Liver (tissue), 9 donors: ENCODE results near the gene CCR7. TPM values are rescaled to one million over a fixed set of nuclear protein-coding genes. Genes with fewer than 3 reads are reported as not detected.

ENCODE experiments used
- DNase-seq: peaks from one replicate; pipeline ENCODE4 v3.0.0-alpha.2; 2017; ENCODE audit warnings: low spot score
- H3K27ac ChIP-seq, 2 donors: one replicate each; pipeline ENCODE4 v1.7.0; 2013; ENCODE audit warnings: inconsistent platforms in 2 of 2, low read length in 2 of 2, control low read depth in 1 of 2, low read depth in 1 of 2, mild to moderate bottlenecking in 1 of 2
- H3K27me3 ChIP-seq, 4 donors: one replicate each; pipeline versions ENCODE4 v1.6.1 to v1.7.0; 2013; ENCODE audit warnings: low read length in 3 of 4, inconsistent platforms in 1 of 4, mild to moderate bottlenecking in 1 of 4, moderate library complexity in 1 of 4; ENCODE audit not compliant: control insufficient read depth in 4 of 4, insufficient read depth in 4 of 4
- H3K36me3 ChIP-seq, 4 donors: one replicate each; pipeline versions ENCODE4 v1.6.1 to v1.7.0; 2013; ENCODE audit warnings: low read length in 3 of 4, mild to moderate bottlenecking in 3 of 4, low read depth in 1 of 4, moderate library complexity in 1 of 4; ENCODE audit not compliant: control insufficient read depth in 4 of 4, insufficient read depth in 3 of 4
- H3K4me1 ChIP-seq, 4 donors: one replicate each; pipeline versions ENCODE4 v1.6.1 to v1.7.0; 2013; ENCODE audit warnings: low read length in 3 of 4, mild to moderate bottlenecking in 3 of 4, moderate library complexity in 1 of 4; ENCODE audit not compliant: control insufficient read depth in 4 of 4, insufficient read depth in 4 of 4
- H3K4me3 ChIP-seq, 3 donors: one replicate each; pipeline versions ENCODE4 v1.6.1 to v1.7.0; 2013; ENCODE audit warnings: low read length in 3 of 3, control low read depth in 1 of 3, low read depth in 1 of 3, mild to moderate bottlenecking in 1 of 3
- H3K9ac ChIP-seq, 2 donors: one replicate each; pipeline ENCODE4 v1.7.0; 2013; ENCODE audit warnings: low read length in 2 of 2, mild to moderate bottlenecking in 2 of 2, moderate library complexity in 2 of 2, control low read depth in 1 of 2, low read depth in 1 of 2
- H3K9me3 ChIP-seq, 4 donors: one replicate each; pipeline versions ENCODE4 v1.6.1 to v1.7.0; 2013; ENCODE audit warnings: low read length in 3 of 4; ENCODE audit not compliant: control insufficient read depth in 4 of 4
- EGR1 ChIP-seq, 2 donors: IDR thresholded peaks; 2 replicates each; pipeline ENCODE4 v1.6.1; 2016 to 2018; ENCODE audit warnings: antibody characterized with exemption in 2 of 2, low read depth in 2 of 2
- FOXA1 ChIP-seq: IDR thresholded peaks from 2 replicates; pipeline ENCODE4 v1.6.1; 2016; ENCODE audit warnings: antibody characterized with exemption
- FOXA2 ChIP-seq: IDR thresholded peaks from 2 replicates; pipeline ENCODE4 v1.6.1; 2016; ENCODE audit warnings: antibody characterized with exemption
- GABPA ChIP-seq, 2 donors: IDR thresholded peaks in 1 of 2; conservative IDR thresholded peaks in 1 of 2; 2 replicates each; pipeline ENCODE4 v1.6.1; 2016; ENCODE audit warnings: antibody characterized with exemption in 2 of 2, mild to moderate bottlenecking in 1 of 2, moderate library complexity in 1 of 2
- HNF4A ChIP-seq, 2 donors: conservative IDR thresholded peaks; 2 replicates each; pipeline ENCODE4 v1.6.1; 2016; ENCODE audit warnings: antibody characterized with exemption in 2 of 2, mild to moderate bottlenecking in 2 of 2
- HNF4G ChIP-seq: IDR thresholded peaks from 2 replicates; pipeline ENCODE4 v1.6.1; 2016; ENCODE audit warnings: antibody characterized with exemption
- JUND ChIP-seq, 2 donors: IDR thresholded peaks; 2 replicates each; pipeline ENCODE4 v1.6.1; 2016; ENCODE audit warnings: antibody characterized with exemption in 2 of 2
- NR2F2 ChIP-seq: IDR thresholded peaks from 2 replicates; pipeline ENCODE4 v1.6.1; 2016; ENCODE audit warnings: antibody characterized with exemption
- RAD21 ChIP-seq, 2 donors: IDR thresholded peaks; 2 replicates each; pipeline ENCODE4 v1.6.1; 2016; ENCODE audit warnings: antibody characterized with exemption in 2 of 2, mild to moderate bottlenecking in 2 of 2
- RXRA ChIP-seq, 2 donors: IDR thresholded peaks; 2 replicates each; pipeline ENCODE4 v1.6.1; 2017 to 2018; ENCODE audit warnings: antibody characterized with exemption in 2 of 2, mild to moderate bottlenecking in 1 of 2
- SP1 ChIP-seq: IDR thresholded peaks from 2 replicates; pipeline ENCODE4 v1.6.1; 2018; ENCODE audit warnings: antibody characterized with exemption, mild to moderate bottlenecking
- TAF1 ChIP-seq: conservative IDR thresholded peaks from 2 replicates; pipeline ENCODE4 v1.6.1; 2016; ENCODE audit warnings: antibody characterized with exemption, mild to moderate bottlenecking
- YY1 ChIP-seq: IDR thresholded peaks from 2 replicates; pipeline ENCODE4 v1.6.1; 2016; ENCODE audit warnings: antibody characterized with exemption, mild to moderate bottlenecking
- WGBS: extraction: QIAGEN DNeasy Blood & Tissue Kit; methylation state at CpG from one replicate; pipeline ENCODE4 v1.1.7; 2013; 5-methylcytosine and 5-hydroxymethylcytosine counted together
- polyA plus RNA-seq, 2 donors: library from polyadenylated mRNA; stranded (reverse) in 1 of 2; unstranded in 1 of 2; fragments of 200-250 nt in 1 of 2; fragments of >200 nt in 1 of 2; fragmentation: Nextera tagmentation in 1 of 2; extraction: Ambion mirVana in 1 of 2; gene quantifications; one replicate each; pipeline versions ENCODE4 v1.2.1 to v1.2.3, GENCODE V29; 2013 to 2015
- total RNA-seq, 2 donors: library from RNA; depleted of rRNA; stranded (reverse); fragments of >200 nt; gene quantifications; one replicate each; pipeline ENCODE4 v1.2.3, GENCODE V29; 2014
- TF ChIP-seq, protein P1 (sequence below): IDR thresholded peaks from 2 replicates; pipeline ENCODE4 v1.6.1; 2016; ENCODE audit warnings: antibody characterized with exemption
- TF ChIP-seq, protein P2 (sequence below): IDR thresholded peaks from 2 replicates; pipeline ENCODE4 v1.6.1; 2016; ENCODE audit warnings: antibody characterized with exemption
- TF ChIP-seq, protein P3 (sequence below): IDR thresholded peaks from 2 replicates; pipeline ENCODE4 v1.6.1; 2016; ENCODE audit warnings: antibody characterized with exemption
- TF ChIP-seq, protein P4 (sequence below): fragments of 150-350 bp; IDR thresholded peaks from 2 replicates; pipeline ENCODE4 v1.5.1; 2017; ENCODE audit warnings: improper control_type of control experiment, low read depth, low read length; ENCODE audit not compliant: missing input control
- donor health status: healthy.
- donor health status: healthy.
- donor health status: healthy.
- donor health status: healthy.
- donor health status: healthy.

The CCR7 gene
- total and polyA plus RNA-seq, 4 donors = 0.08 to 0.89 (median 0.28) TPM

DNA sequence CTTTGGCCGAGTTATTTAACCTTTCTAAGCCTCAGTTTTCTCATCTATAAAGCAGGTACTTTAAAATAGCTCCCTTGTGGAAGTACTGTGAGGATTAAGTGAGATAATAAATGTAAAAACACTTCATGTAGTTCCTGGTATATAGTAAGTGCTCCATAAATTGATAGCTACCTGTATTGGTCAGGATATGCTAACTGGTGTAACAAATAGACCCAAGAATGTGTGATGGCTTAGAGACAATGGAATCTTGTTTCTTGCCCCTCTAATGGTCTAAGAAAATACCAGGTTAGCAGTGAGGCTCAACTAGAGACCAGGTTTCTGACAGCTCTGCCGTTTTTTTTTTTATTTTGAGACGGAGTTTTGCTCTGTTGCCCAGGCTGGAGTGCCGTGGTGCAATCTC, 29.8 kb downstream of the CCR7 start:
- Histone ChIP-seq H3K4me1 (peaks cover 10 to 44% (median 31%) of the 10 kb centered on the region in 4 donors), H3K27me3 (no peaks in the 10 kb centered on the region), H3K27ac (no peak overlapping the region), H3K9ac (no peak overlapping the region), H3K36me3 (no peaks in the 10 kb centered on the region), H3K9me3 (no peaks in the 10 kb centered on the region), H3K4me3 (no peak overlapping the region)
- WGBS = 96% methylated on average over 4 of the region's 4 CpGs
- no peak for TF ChIP-seq SP1
- TF ChIP-seq, protein P1, sequence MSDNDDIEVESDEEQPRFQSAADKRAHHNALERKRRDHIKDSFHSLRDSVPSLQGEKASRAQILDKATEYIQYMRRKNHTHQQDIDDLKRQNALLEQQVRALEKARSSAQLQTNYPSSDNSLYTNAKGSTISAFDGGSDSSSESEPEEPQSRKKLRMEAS = no peak
- TF ChIP-seq TAF1 = no peak
- no peak for TF ChIP-seq JUND (IDR thresholded peaks at IDR 0.05)
- TF ChIP-seq FOXA1 = no peak
- no peak for TF ChIP-seq NR2F2
- no peak for TF ChIP-seq HNF4A (conservative IDR thresholded peaks at IDR 0.05)
- no peak for DNase-seq

DNA sequence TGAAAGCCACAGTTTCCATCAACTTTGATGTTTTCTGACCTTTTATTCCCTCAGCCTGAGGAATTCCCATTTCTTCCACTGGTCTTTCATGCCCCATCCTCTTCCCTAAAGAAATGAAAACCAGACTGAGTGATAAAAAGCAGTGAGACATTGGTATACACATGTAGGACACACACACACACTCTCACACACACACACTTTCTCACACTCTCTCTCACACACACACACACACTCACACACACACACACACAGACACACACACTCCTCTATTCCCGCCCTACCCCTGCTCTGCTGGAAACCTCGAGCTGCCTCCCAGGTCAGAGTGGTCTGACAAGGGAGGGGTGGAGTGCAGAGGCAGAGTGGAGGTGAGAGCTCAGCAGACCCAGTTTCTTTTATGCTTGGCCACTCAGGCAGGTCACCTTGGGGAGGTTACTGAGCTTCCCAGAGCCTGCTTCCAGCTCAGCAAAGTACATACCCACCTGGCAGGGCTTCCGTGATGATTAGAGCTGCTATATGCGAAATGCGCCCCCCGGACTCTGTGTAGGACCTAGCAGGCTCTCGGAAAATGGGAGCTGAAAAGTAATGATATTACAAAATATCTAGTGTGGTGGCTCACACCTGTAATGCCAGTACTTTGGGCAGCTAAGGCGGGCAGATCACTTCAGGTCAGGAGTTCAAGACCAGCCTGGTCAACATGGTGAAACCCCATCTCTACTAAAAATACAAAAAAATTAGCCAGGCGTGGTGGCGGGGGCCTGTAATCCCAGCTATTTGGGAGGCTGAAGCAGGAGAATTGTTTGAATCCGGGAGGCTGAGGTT, 30.7 kb downstream of the CCR7 start:
- Histone ChIP-seq H3K9ac (no peak overlapping the region), H3K4me1 (peaks cover 4 to 36% (median 22%) of the 10 kb centered on the region in 4 donors), H3K9me3 (no peaks in the 10 kb centered on the region), H3K36me3 (no peaks in the 10 kb centered on the region), H3K27ac (no peak overlapping the region), H3K27me3 (no peaks in the 10 kb centered on the region), H3K4me3 (no peak overlapping the region)
- no peak for DNase-seq
- TF ChIP-seq SP1 (no peak), RXRA (IDR thresholded peaks at IDR 0.05) (no peak), TAF1 (no peak), EGR1 (IDR thresholded peaks at IDR 0.05; ENCODE audit: low read depth in 2 of 2) (no peak), RAD21 (IDR thresholded peaks at IDR 0.05) (no peak), FOXA2 (no peak), YY1 (no peak), HNF4A (conservative IDR thresholded peaks at IDR 0.05) (no peak), HNF4G (no peak), FOXA1 (no peak), NR2F2 (no peak), JUND (IDR thresholded peaks at IDR 0.05) (no peak), GABPA (IDR thresholded peaks at IDR 0.05 in 1 of 2, conservative IDR thresholded peaks at IDR 0.05 in 1 of 2) (no peak)
- TF ChIP-seq, protein P2, sequence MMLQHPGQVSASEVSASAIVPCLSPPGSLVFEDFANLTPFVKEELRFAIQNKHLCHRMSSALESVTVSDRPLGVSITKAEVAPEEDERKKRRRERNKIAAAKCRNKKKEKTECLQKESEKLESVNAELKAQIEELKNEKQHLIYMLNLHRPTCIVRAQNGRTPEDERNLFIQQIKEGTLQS = no peak
- TF ChIP-seq, protein P3, sequence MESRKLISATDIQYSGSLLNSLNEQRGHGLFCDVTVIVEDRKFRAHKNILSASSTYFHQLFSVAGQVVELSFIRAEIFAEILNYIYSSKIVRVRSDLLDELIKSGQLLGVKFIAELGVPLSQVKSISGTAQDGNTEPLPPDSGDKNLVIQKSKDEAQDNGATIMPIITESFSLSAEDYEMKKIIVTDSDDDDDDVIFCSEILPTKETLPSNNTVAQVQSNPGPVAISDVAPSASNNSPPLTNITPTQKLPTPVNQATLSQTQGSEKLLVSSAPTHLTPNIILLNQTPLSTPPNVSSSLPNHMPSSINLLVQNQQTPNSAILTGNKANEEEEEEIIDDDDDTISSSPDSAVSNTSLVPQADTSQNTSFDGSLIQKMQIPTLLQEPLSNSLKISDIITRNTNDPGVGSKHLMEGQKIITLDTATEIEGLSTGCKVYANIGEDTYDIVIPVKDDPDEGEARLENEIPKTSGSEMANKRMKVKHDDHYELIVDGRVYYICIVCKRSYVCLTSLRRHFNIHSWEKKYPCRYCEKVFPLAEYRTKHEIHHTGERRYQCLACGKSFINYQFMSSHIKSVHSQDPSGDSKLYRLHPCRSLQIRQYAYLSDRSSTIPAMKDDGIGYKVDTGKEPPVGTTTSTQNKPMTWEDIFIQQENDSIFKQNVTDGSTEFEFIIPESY = no peak
- TF ChIP-seq, protein P1 = no peak
- TF ChIP-seq, protein P4, sequence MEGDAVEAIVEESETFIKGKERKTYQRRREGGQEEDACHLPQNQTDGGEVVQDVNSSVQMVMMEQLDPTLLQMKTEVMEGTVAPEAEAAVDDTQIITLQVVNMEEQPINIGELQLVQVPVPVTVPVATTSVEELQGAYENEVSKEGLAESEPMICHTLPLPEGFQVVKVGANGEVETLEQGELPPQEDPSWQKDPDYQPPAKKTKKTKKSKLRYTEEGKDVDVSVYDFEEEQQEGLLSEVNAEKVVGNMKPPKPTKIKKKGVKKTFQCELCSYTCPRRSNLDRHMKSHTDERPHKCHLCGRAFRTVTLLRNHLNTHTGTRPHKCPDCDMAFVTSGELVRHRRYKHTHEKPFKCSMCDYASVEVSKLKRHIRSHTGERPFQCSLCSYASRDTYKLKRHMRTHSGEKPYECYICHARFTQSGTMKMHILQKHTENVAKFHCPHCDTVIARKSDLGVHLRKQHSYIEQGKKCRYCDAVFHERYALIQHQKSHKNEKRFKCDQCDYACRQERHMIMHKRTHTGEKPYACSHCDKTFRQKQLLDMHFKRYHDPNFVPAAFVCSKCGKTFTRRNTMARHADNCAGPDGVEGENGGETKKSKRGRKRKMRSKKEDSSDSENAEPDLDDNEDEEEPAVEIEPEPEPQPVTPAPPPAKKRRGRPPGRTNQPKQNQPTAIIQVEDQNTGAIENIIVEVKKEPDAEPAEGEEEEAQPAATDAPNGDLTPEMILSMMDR = no peak
- WGBS = 90% methylated on average over 11 of the region's 11 CpGs
